VCaP (cell line): ENCODE results near the gene BPGM.

Experiments
- H3K27ac ChIP-seq: fragments of 450-650 bp; 2 replicates; pipeline ENCODE4 v1.5.1; 2017
- TF ChIP-seq, protein P1 (sequence below): fragments of 450-650 bp; conservative IDR thresholded peaks from 2 replicates; pipeline ENCODE4 v1.5.1; 2017; ENCODE audit warnings: mild to moderate bottlenecking, moderate library complexity

BPGM gene

GRCh38 chr7:134623193-134623592 is 23.5 kb upstream of the BPGM start:
- TF ChIP-seq, protein P1, sequence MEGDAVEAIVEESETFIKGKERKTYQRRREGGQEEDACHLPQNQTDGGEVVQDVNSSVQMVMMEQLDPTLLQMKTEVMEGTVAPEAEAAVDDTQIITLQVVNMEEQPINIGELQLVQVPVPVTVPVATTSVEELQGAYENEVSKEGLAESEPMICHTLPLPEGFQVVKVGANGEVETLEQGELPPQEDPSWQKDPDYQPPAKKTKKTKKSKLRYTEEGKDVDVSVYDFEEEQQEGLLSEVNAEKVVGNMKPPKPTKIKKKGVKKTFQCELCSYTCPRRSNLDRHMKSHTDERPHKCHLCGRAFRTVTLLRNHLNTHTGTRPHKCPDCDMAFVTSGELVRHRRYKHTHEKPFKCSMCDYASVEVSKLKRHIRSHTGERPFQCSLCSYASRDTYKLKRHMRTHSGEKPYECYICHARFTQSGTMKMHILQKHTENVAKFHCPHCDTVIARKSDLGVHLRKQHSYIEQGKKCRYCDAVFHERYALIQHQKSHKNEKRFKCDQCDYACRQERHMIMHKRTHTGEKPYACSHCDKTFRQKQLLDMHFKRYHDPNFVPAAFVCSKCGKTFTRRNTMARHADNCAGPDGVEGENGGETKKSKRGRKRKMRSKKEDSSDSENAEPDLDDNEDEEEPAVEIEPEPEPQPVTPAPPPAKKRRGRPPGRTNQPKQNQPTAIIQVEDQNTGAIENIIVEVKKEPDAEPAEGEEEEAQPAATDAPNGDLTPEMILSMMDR, result no peak
- H3K27ac ChIP-seq, result no peak overlapping the region

DNA sequence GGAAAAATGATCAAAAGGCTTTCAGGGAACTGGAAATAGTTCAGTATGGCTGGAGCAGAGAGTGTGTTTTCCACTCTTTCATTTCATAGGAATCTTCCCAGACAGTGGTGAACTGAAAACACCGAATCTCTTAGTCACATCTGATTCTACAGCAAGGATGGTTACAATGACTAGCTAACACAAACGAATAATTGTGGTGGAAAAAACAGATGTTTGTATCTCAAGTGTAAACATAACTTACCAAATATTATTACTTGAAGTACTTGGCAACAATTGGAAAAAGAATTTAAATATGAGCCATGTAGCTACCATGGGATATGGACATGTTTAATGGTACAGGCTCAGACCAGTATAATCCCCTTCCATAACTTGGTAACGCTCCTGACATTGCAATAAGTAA is 21.1 kb upstream of the BPGM start:
- H3K27ac ChIP-seq, result no peak overlapping the region
- TF ChIP-seq, protein P1, result no peak

GRCh38 chr7:134627109-134627774 is 19.4 kb upstream of the BPGM start:
- H3K27ac ChIP-seq, result no peak overlapping the region
- TF ChIP-seq, protein P1, result no peak

DNA sequence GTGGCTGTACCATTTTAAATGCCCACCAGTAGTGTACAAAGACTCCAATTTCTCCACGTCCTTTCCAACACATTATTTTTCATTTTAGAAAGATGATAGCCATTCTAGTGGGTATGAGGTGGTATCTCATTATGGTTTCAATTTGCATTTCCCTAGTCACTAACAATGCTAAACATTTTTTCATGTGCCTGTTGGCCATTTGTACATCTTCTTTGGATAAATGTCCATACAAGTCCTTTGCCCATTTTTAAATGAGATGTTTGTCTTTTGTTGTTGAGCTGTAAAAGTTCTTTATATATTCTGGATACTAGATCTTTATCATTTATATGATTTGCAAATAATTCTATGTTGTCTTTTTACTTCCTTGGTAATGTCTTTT is 18.9 kb upstream of the BPGM start:
- TF ChIP-seq, protein P1, result no peak
- no peak overlapping the region for H3K27ac ChIP-seq

DNA sequence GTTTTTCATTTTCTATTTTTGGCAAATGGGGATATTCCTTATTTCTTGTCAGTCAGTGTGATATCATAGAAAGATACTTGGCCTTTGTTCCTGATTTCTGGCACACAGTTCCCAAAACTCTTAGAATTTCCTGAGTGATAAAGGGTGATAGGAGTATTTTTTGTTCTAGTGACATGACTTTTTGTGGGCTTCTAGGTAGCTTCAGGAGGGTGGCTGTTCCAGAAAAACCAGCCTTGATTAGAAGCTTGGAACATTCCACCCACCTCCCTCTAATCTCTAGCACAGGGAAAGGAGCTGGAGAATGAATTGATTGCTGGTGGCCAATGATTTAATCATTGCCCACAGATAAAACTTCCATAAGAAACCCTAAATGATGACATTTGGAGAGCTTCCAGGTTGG is 17.2 kb upstream of the BPGM start:
- H3K27ac ChIP-seq, result no peak overlapping the region
- TF ChIP-seq, protein P1, result no peak

- H3K27ac ChIP-seq, result no peak overlapping the region
- TF ChIP-seq, protein P1, result no peak
Observed at GRCh38 chr7:134630237-134630636, 16.4 kb upstream of the BPGM start.

DNA sequence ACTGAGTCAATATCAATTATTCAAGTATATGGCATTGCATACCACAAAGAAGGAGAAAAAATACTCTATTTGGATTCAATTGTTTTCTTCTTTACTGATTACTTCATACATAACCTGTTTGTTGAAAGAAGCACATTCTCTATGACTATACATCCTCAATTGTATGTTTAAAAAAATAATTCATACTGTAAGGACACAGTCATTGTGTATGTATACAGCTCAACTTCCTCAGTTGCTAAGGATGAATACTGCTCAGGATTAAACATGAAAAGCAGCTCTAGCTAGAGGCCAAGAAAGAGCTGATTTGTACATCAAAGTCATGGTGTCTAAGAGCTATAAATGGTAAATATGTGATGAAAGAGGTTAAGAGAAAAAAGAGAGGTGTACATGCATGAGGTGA is 15.8 kb upstream of the BPGM start:
- no peak overlapping the region for H3K27ac ChIP-seq
- TF ChIP-seq, protein P1, result no peak
